Adipocyte (in vitro differentiated cells): ENCODE measurements around the gene RNF168.
"Not testable (repeated sequence)": the region's sequence is repeated elsewhere in the genome, so short reads cannot be mapped to it uniquely, and the experiment has no call there.

Source experiments
- DNase-seq: peaks from one replicate; pipeline ENCODE4 v3.0.0-alpha.2; 2015; ENCODE audit warnings: low read depth
- H3K27me3 ChIP-seq: replicated peaks from 2 replicates; pipeline ENCODE4 v1.7.0; 2013; ENCODE audit warnings: mild to moderate bottlenecking, low read length, moderate library complexity; ENCODE audit not compliant: control insufficient read depth, insufficient read depth
- H3K36me3 ChIP-seq: 2 replicates; pipeline ENCODE4 v1.7.0; 2013; ENCODE audit warnings: low read length, mild to moderate bottlenecking, moderate library complexity; ENCODE audit not compliant: control insufficient read depth, insufficient read depth, severe bottlenecking
- H3K4me1 ChIP-seq: 2 replicates; pipeline ENCODE4 v1.7.0; 2013; ENCODE audit warnings: mild to moderate bottlenecking, low read length, moderate library complexity; ENCODE audit not compliant: control insufficient read depth, insufficient read depth
- H3K4me3 ChIP-seq: 2 replicates; pipeline ENCODE4 v1.7.0; 2013; ENCODE audit warnings: mild to moderate bottlenecking, low read length, moderate library complexity
- H3K9ac ChIP-seq: 2 replicates; pipeline ENCODE4 v1.7.0; 2013; ENCODE audit warnings: mild to moderate bottlenecking, low read length, moderate library complexity
- H3K9me3 ChIP-seq: 2 replicates; pipeline ENCODE4 v1.7.0; 2013; ENCODE audit warnings: mild to moderate bottlenecking, low read length, moderate library complexity; ENCODE audit not compliant: control insufficient read depth

RNF168 gene

GRCh38 chr3:196513697-196514349 lies 10.3 kb upstream of the RNF168 start:
- Histone ChIP-seq H3K36me3 (no peaks in the 10 kb centered on the region), H3K4me3 (no peak overlapping the region), H3K9me3 (peaks cover 3% of the 10 kb centered on the region), H3K4me1 (peaks cover 3% of the 10 kb centered on the region), H3K27me3 (peaks cover 3% of the 10 kb centered on the region), H3K9ac (no peak overlapping the region)
- DNase-seq: no peak

- H3K27me3 ChIP-seq, H3K4me1 ChIP-seq, H3K9ac ChIP-seq, DNase-seq, H3K4me3 ChIP-seq, H3K36me3 ChIP-seq, H3K9me3 ChIP-seq: not testable (repeated sequence)
Measured at GRCh38 chr3:196511646-196512425, 8.3 kb upstream of the RNF168 start.

GRCh38 chr3:196511108-196511507 lies 7.5 kb upstream of the RNF168 start:
- H3K4me1 ChIP-seq, H3K9me3 ChIP-seq, H3K27me3 ChIP-seq, H3K36me3 ChIP-seq, H3K4me3 ChIP-seq, H3K9ac ChIP-seq, DNase-seq: not testable (repeated sequence)

- Histone ChIP-seq H3K36me3 (no peaks in the 10 kb centered on the region), H3K27me3 (no peaks in the 10 kb centered on the region), H3K9me3 (no peaks in the 10 kb centered on the region), H3K4me1 (peaks cover 7% of the 10 kb centered on the region), H3K4me3 (no peak overlapping the region), H3K9ac (no peak overlapping the region)
- DNase-seq: no peak
Measured at GRCh38 chr3:196506687-196507086, 3.1 kb upstream of the RNF168 start.

- H3K4me3 ChIP-seq: no peak overlapping the region
- H3K36me3 ChIP-seq: no peaks in the 10 kb centered on the region
- no peaks in the 10 kb centered on the region for H3K27me3 ChIP-seq
- no peak for DNase-seq
- H3K4me1 ChIP-seq: peaks cover 19% of the 10 kb centered on the region
- H3K9ac ChIP-seq: peak overlapping the region; percentile 86
- H3K9me3 ChIP-seq: no peaks in the 10 kb centered on the region
Measured at GRCh38 chr3:196504556-196504955, 988 bp upstream of the RNF168 start.

GRCh38 chr3:196504077-196504398 lies 470 bp upstream of the RNF168 start:
- H3K36me3 ChIP-seq, H3K27me3 ChIP-seq, H3K9me3 ChIP-seq: not testable (repeated sequence)
- Histone ChIP-seq H3K4me1 (peaks cover 24% of the 10 kb centered on the region), H3K9ac (peak overlapping the region; percentile 86), H3K4me3 (peak overlapping the region; percentile 98)
- peak; percentile 5 for DNase-seq

- Histone ChIP-seq H3K9ac (peak overlapping the region; percentile 98), H3K4me3 (peak overlapping the region; percentile 98), H3K4me1 (peaks cover 31% of the 10 kb centered on the region)
Measured at GRCh38 chr3:196502775-196503195, 783 bp downstream of the RNF168 start.

GRCh38 chr3:196501316-196502044 lies 2.1 kb downstream of the RNF168 start:
- peaks cover 31% of the 10 kb centered on the region for H3K4me1 ChIP-seq
- peak overlapping the region; percentile 98 for H3K4me3 ChIP-seq
- peak overlapping the region; percentile 98 for H3K9ac ChIP-seq
- DNase-seq: peak; percentile 68
- H3K27me3 ChIP-seq: no peaks in the 10 kb centered on the region
- no peaks in the 10 kb centered on the region for H3K36me3 ChIP-seq
- no peaks in the 10 kb centered on the region for H3K9me3 ChIP-seq

More at GRCh38 chr3:196502775-196503195, 783 bp downstream of the RNF168 start:
- Histone ChIP-seq H3K36me3 (no peaks in the 10 kb centered on the region), H3K9me3 (no peaks in the 10 kb centered on the region), H3K27me3 (no peaks in the 10 kb centered on the region)
- DNase-seq: peak; percentile 89

GRCh38 chr3:196499807-196500524 lies 3.6 kb downstream of the RNF168 start:
- Histone ChIP-seq H3K9me3 (no peaks in the 10 kb centered on the region), H3K4me1 (peaks cover 31% of the 10 kb centered on the region), H3K9ac (peak overlapping the region; percentile 86), H3K27me3 (no peaks in the 10 kb centered on the region), H3K36me3 (peaks cover 4% of the 10 kb centered on the region), H3K4me3 (peak overlapping the region; percentile 98)
- DNase-seq: no peak

- no peaks in the 10 kb centered on the region for H3K9me3 ChIP-seq
- peak; percentile 4 for DNase-seq
- no peaks in the 10 kb centered on the region for H3K27me3 ChIP-seq
- peaks cover 27% of the 10 kb centered on the region for H3K4me1 ChIP-seq
- H3K4me3 ChIP-seq: peak overlapping the region; percentile 98
- peaks cover 4% of the 10 kb centered on the region for H3K36me3 ChIP-seq
- peak overlapping the region; percentile 12 for H3K9ac ChIP-seq
Measured at GRCh38 chr3:196499061-196499460, 4.5 kb downstream of the RNF168 start.

GRCh38 chr3:196498297-196498696 lies 5.3 kb downstream of the RNF168 start:
- H3K9me3 ChIP-seq: no peaks in the 10 kb centered on the region
- no peak overlapping the region for H3K9ac ChIP-seq
- no peak overlapping the region for H3K4me3 ChIP-seq
- no peak for DNase-seq
- peaks cover 24% of the 10 kb centered on the region for H3K4me1 ChIP-seq
- peaks cover 4% of the 10 kb centered on the region for H3K36me3 ChIP-seq
- H3K27me3 ChIP-seq: no peaks in the 10 kb centered on the region
